ENCODE results near the gene COL23A1. TPM values are rescaled to one million over a fixed set of nuclear protein-coding genes. Genes with fewer than 3 reads are reported as not detected.

The COL23A1 gene
- total and polyA plus RNA-seq, 2 experiments from 2014 or later = 4.8 to 8.2 TPM

GRCh38 chr5:178328826-178329730 lies 261.1 kb downstream of the COL23A1 start:
- Mint-ChIP-seq H3K9me3 (no peaks in the 10 kb centered on the region), H3K36me3 (ENCODE audit: low read depth) (no peaks in the 10 kb centered on the region), H3K27me3 (ENCODE audit: insufficient read depth, low read depth, poor library complexity) (peaks cover 14% of the 10 kb centered on the region), H3K27ac (peak overlapping the region; percentile 37), H3K4me1 (peaks cover 31% of the 10 kb centered on the region), H3K4me3 (no peak overlapping the region)
- Histone ChIP-seq H2AFZ (no peak overlapping the region), H3K4me2 (0 out of 2 replicates have a peak overlapping the region, but pooled peaks have one; percentile 23), H3K27ac (ENCODE audit: low read depth) (no peak overlapping the region), H3K79me2 (replicated peaks; ENCODE audit: insufficient read depth) (no peaks in the 10 kb centered on the region), H3K27me3 (ENCODE audit: insufficient read depth) (no peaks in the 10 kb centered on the region), H3K36me3 (ENCODE audit: insufficient read depth) (no peaks in the 10 kb centered on the region), H3K4me1 (ENCODE audit: insufficient read depth) (peaks cover 7% of the 10 kb centered on the region), H3K4me3 (no peak overlapping the region), H4K20me1 (replicated peaks; ENCODE audit: insufficient read depth) (no peaks in the 10 kb centered on the region), H3K9me2 (ENCODE audit: insufficient read depth) (no peaks in the 10 kb centered on the region), H3F3A (replicated peaks; ENCODE audit: low read depth) (no peaks in the 10 kb centered on the region)
- peak; percentile 25 for ATAC-seq
- DNase-seq (ENCODE audit: low spot score) = no peak
- TF ChIP-seq ZNF462 (CRISPR knock-in tag; IDR thresholded peaks at IDR 0.05) (no peak), EZH2 (IDR thresholded peaks at IDR 0.05; ENCODE audit: low read depth, unreplicated experiment) (no peak), JUNB (IDR thresholded peaks at IDR 0.05; ENCODE audit: unreplicated experiment) (no peak), ZNF114 (CRISPR knock-in tag; IDR thresholded peaks at IDR 0.05) (no peak), POLR2AphosphoS5 (IDR thresholded peaks at IDR 0.05; ENCODE audit: low read depth) (no peak), CREB1 (CRISPR knock-in tag; IDR thresholded peaks at IDR 0.05; ENCODE audit: low read depth) (no peak), REST (IDR thresholded peaks at IDR 0.05; ENCODE audit: unreplicated experiment) (no peak), STAT1 (IDR thresholded peaks at IDR 0.05; ENCODE audit: unreplicated experiment) (no peak)

Measured in GM23338 (cell line).